ENCODE data around the gene LAYN.

DNA sequence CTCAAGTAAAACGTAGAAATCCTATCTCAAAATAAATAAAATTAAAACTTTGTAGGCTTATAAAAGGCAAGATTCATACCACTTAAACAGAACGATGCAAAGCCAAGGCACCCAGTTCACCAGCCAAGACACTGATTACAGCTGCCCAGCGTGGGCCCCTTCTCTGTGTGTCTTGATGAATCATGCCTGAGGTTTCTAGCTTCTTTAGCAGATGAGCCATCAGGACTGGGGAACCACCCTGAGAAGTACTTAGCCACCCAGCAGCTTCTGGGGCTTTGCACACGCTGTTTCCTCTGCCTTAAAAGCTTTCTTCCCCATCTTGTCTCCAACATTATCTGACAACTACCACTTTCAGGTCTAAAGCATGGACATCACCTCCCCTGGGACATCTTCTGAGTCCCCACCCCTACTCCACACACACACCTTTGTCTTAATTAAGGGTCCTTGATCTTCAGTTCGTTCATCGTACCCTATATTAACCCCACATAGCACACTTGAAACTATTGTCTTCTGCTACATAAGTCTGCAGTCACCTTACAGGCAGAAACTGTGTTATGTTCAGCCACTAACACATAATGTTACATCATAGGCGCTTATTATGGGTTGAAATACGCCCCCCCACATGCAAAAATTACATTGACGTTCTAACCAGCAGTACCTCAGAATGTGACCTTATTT lies 8.7 kb upstream of the LAYN start:
- TF ChIP-seq, protein P1, sequence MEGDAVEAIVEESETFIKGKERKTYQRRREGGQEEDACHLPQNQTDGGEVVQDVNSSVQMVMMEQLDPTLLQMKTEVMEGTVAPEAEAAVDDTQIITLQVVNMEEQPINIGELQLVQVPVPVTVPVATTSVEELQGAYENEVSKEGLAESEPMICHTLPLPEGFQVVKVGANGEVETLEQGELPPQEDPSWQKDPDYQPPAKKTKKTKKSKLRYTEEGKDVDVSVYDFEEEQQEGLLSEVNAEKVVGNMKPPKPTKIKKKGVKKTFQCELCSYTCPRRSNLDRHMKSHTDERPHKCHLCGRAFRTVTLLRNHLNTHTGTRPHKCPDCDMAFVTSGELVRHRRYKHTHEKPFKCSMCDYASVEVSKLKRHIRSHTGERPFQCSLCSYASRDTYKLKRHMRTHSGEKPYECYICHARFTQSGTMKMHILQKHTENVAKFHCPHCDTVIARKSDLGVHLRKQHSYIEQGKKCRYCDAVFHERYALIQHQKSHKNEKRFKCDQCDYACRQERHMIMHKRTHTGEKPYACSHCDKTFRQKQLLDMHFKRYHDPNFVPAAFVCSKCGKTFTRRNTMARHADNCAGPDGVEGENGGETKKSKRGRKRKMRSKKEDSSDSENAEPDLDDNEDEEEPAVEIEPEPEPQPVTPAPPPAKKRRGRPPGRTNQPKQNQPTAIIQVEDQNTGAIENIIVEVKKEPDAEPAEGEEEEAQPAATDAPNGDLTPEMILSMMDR (IDR thresholded peaks at IDR 0.05): no peak
- TF ChIP-seq NFYB (CRISPR knock-in tag; conservative IDR thresholded peaks at IDR 0.05; ENCODE audit: low read depth) (no peak), SP1 (CRISPR knock-in tag; conservative IDR thresholded peaks at IDR 0.05) (no peak), CREM (CRISPR knock-in tag; IDR thresholded peaks at IDR 0.05) (no peak), GABPB1 (CRISPR knock-in tag; IDR thresholded peaks at IDR 0.05) (no peak), ZBTB21 (CRISPR knock-in tag; IDR thresholded peaks at IDR 0.05; ENCODE audit: borderline replicate concordance) (no peak), TEAD1 (CRISPR knock-in tag; IDR thresholded peaks at IDR 0.05) (no peak), RELA (CRISPR knock-in tag; IDR thresholded peaks at IDR 0.05; ENCODE audit: borderline replicate concordance) (no peak)
- TF ChIP-seq, protein P2, sequence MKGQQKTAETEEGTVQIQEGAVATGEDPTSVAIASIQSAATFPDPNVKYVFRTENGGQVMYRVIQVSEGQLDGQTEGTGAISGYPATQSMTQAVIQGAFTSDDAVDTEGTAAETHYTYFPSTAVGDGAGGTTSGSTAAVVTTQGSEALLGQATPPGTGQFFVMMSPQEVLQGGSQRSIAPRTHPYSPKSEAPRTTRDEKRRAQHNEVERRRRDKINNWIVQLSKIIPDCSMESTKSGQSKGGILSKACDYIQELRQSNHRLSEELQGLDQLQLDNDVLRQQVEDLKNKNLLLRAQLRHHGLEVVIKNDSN (CRISPR knock-in tag; IDR thresholded peaks at IDR 0.05): no peak
- TF ChIP-seq, protein P3, sequence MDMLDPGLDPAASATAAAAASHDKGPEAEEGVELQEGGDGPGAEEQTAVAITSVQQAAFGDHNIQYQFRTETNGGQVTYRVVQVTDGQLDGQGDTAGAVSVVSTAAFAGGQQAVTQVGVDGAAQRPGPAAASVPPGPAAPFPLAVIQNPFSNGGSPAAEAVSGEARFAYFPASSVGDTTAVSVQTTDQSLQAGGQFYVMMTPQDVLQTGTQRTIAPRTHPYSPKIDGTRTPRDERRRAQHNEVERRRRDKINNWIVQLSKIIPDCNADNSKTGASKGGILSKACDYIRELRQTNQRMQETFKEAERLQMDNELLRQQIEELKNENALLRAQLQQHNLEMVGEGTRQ (CRISPR knock-in tag; IDR thresholded peaks at IDR 0.05): no peak
- TF ChIP-seq, protein P4, sequence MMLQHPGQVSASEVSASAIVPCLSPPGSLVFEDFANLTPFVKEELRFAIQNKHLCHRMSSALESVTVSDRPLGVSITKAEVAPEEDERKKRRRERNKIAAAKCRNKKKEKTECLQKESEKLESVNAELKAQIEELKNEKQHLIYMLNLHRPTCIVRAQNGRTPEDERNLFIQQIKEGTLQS (CRISPR knock-in tag; conservative IDR thresholded peaks at IDR 0.05): no peak
